22Rv1 (cell line): ENCODE data around the gene RERE.

Experiments
- ZFX ChIP-seq: fragments of 450-650 bp; IDR thresholded peaks from 2 replicates; pipeline ENCODE4 v1.6.1; 2017; ENCODE audit warnings: antibody characterized with exemption, borderline replicate concordance
- TF ChIP-seq, protein P1 (sequence below): fragments of 450-650 bp; IDR thresholded peaks from 2 replicates; pipeline ENCODE4 v1.5.1; 2017; ENCODE audit warnings: mild to moderate bottlenecking

DNA sequence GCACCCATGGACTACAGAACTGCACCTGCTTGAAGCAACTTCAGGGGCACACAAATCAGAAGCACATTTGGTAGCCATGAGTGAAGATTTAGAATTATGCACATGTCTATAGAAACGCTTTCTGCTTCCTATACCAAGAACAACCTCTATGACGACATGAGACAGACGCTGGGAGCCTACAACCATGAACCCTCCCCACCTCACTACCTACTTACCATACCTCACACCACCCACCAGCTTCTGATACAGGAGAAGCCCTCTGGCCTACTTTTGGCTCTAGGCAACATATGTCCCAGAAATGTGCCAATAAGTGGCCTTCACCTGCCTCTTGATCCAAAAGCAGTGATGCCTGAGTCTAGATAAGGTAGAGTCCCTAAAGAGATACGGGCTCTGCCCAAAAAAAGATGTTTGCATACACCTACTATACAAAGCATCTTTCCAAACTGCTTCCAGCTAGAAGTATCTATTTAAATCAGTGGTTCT is 441.0 kb downstream of the RERE start:
- TF ChIP-seq, protein P1, sequence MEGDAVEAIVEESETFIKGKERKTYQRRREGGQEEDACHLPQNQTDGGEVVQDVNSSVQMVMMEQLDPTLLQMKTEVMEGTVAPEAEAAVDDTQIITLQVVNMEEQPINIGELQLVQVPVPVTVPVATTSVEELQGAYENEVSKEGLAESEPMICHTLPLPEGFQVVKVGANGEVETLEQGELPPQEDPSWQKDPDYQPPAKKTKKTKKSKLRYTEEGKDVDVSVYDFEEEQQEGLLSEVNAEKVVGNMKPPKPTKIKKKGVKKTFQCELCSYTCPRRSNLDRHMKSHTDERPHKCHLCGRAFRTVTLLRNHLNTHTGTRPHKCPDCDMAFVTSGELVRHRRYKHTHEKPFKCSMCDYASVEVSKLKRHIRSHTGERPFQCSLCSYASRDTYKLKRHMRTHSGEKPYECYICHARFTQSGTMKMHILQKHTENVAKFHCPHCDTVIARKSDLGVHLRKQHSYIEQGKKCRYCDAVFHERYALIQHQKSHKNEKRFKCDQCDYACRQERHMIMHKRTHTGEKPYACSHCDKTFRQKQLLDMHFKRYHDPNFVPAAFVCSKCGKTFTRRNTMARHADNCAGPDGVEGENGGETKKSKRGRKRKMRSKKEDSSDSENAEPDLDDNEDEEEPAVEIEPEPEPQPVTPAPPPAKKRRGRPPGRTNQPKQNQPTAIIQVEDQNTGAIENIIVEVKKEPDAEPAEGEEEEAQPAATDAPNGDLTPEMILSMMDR: no peak
- TF ChIP-seq ZFX: no peak
